Stimulated activated CD8-positive, alpha-beta memory T cell treated with anti-CD3 and anti-CD28 coated beads, Interleukin-15, amount 100 ng/mL, for 1 hour (primary cell): Measurements from ENCODE around the gene INAVA.
A peak's percentile ranks its signal among the peaks of the same experiment; 100 is the strongest.

Source experiments
- DNase-seq: peaks from one replicate; pipeline ENCODE4 v3.0.0-alpha.2; 2020; ENCODE audit warnings: low read depth

The INAVA gene

GRCh38 chr1:200875416-200875815 lies 19.3 kb upstream of the INAVA start:
- no peak for DNase-seq

DNA sequence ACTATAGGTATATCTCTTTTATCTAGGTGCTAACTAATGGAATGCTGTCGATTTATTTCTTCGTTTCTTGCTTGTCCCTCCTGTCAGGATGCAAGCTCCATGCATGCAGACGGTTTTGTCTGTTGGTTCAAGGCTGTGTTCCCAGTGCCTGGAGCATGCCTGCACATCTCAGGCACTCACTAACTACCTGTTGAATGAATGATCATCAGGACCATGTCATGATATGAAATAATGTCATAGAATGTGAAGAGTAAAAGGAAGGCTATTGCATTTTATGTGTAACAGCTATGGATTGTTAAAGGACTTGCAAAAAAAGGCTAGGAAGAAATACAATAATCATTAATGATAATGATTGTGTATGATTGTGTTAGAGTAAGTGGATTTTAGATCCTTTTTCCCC lies 17.7 kb upstream of the INAVA start:
- DNase-seq = no peak

GRCh38 chr1:200877839-200878551 lies 16.7 kb upstream of the INAVA start:
- DNase-seq = no peak

DNA sequence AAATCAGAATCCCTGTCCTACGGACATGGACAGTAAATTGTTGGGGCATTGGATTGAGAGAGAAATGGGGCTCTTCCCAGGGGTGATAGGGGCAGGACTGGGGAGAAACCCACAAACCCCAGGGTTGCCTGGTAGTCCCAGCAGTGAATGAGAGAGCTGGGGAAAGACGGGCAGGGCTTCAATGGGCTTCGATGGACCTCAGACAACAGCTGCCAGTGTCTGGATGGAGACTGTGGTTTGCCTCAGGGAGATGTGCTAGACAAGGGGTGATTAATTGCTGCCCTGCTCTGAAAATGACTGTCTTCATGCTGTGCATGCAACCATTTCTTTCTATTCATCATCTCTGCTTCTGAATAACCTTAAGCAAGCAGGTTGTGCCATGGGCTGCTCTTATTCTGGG lies 14.5 kb upstream of the INAVA start:
- DNase-seq = no peak

DNA sequence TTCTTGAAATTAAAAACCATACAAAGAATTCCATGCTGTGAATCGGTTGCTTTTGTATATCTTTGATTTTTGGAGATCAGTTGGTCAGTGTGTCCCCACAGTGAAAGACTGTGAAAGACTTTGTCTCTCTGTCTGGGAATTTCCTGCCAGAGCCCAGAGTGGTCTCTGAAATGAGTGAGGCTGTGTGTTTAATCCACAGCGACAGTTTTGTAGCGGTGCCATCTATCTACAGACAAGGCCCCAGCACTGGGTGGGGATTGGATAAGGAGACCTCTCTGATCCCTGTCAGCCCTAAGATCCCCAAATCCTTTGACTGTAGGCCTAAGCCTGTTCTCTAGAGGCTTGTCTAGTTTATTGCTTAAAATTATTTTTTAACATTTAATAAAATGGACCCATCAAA lies 11.6 kb upstream of the INAVA start:
- DNase-seq = no peak

- DNase-seq = no peak
Measured at GRCh38 chr1:200885623-200886402, 8.9 kb upstream of the INAVA start.

- DNase-seq = no peak
Measured at GRCh38 chr1:200886594-200886993, 8.1 kb upstream of the INAVA start.

DNA sequence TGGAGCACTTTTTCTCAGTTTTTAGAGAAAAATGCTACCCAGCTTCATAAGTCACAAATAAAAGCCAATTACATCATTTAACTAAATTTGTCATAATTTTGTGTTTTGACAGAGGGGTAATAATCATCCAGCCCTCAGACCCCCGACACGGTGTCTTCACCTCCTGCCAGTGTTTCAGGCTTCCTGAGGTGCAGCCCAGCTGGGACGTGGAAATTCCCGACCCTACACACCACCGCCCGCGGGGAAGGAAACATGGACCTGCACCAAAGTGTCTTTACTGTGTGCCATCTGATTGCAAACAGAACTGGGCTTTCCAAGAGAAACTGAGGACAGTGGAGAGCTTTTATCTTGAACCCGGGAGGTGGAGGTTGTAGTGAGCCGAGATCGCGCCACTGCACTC lies 7.7 kb upstream of the INAVA start:
- DNase-seq = no peak

- DNase-seq = no peak
Measured at GRCh38 chr1:200887772-200888348, 6.8 kb upstream of the INAVA start.

- peak; percentile 19 for DNase-seq
Measured at GRCh38 chr1:200888349-200888838, 6.3 kb upstream of the INAVA start.

GRCh38 chr1:200889571-200889970 lies 5.1 kb upstream of the INAVA start:
- DNase-seq = no peak

DNA sequence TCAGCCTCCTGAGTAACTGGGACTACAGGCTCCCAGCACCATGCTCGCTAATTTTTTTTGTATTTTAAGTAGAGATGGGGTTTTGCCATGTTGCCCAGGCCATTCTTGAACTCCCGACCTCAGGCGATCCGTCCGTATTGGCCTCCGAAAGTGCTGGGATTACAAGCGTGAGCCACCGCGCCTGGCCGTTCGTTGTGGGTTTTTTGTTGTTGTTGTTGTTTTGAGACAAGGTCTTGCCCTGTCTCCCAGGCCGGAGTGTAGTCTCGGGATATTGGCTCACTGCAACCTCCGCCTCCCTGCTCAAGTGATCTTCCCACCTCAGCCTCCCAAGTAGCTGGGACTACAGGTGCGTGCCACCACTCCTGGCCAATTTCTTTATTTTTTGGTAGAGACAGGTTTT lies 4.7 kb upstream of the INAVA start:
- no peak for DNase-seq

GRCh38 chr1:200890818-200891773 lies 3.6 kb upstream of the INAVA start:
- no peak for DNase-seq

DNA sequence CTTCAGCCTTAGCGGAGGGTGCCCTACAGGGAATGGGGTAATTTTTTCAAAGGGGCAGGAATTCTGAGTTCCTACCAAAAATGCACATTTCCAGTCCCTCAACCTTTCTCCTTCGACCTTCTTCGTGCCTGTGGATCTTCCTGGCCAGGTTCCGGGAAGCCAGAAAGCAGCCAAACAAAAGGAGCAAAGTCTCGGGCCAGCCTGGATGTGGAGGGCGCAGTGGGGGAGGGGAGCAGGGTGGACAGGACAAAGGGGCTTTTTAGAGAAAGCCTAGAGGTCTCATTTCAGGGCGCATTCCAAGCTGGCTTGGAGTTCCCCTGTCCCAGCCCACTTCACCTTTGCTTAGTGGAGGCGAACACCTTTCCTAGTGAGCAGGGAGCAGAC lies 2.9 kb upstream of the INAVA start:
- no peak for DNase-seq

DNA sequence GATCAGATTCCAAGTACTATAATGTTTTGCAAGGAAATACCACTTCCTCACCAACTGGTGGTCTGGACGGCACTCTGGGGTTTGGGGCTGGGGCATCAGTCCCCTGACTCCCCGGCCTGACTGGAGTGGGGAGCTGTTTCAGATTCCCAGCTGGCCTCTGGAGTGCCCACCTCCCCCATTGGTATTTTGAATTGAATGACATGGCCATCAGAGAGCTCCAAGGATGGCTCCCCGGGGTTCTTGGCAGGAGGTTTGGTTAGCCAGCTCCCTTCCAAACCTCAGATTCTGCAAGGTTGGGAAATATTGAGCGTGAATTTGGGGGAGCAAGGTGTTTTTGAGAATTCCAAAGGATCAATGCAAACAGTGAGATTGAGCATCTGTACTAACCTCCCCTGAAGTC lies 2.2 kb upstream of the INAVA start:
- DNase-seq = no peak

DNA sequence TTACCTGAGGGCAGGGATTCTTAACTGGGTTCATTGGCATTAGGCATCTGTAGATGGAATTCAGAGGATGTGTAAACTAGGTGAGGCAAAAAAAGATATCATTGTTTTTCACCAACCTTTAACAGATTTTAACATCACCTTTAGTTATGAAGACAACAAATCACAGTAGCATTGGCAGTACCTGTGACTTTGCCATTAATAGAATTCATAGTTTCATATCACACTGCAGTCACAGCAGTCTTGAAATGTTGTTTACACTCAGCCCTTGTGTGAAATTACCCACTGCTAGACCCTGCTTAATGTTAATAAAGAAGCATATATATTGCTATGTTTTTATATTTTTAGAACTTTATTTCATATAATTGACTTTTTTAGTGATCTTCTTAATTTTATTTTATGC lies 1.7 kb upstream of the INAVA start:
- no peak for DNase-seq

GRCh38 chr1:200893411-200893901 lies 1.2 kb upstream of the INAVA start:
- DNase-seq = no peak

DNA sequence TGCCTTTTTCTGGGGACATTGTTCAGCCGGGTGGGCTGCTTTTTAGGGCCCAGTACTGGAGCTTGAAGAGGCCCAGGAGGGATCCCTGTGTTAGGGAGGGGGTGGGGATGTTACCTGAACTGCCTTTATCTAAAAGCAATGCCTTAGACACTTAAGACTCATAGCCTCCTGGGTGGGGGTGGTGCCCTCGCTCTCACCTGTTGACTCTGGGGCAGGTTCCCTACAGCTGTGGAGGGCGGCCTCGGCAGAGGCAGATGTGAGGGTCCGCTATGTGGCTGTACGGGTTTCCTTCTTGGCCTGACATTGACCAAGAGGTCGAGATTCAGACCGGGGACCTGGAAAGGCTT lies 716 bp downstream of the INAVA start:
- DNase-seq = no peak

DNA sequence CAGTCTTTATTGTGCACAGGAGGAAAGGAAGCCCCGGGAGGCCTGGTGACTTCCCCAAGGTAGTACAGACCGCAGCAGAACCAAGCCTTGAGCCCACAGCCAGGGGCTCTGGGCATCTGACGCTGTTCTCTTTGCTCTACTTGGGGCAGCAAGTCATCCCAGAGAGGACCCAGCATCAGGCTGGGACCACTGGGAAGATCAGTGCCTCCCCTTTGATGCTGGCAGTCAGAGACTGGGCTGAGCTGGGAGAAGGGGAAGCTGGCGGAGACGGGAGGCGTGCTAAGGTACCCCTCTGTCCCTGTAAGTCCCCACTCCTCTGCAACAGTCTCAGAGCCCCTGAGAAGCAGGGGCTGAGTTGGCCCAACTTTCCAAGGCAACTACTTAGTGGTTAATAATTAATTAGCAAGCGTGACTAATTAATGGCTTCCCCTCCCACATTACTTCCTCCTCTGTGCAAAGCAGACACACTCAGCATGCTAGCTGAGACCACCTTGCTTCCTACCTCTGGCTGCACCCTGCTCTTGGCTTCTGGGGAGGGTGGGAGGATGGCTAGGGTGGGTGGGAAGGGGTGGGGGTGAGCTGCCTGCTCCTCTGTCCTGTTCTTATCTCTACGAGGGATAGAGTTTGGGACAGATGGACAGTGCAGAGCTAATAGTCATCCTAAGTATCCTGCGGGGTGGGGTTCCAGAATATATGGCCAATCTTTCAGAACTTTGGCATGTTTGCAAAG lies 1.3 kb downstream of the INAVA start:
- DNase-seq = no peak

GRCh38 chr1:200896531-200897196 lies 2.0 kb downstream of the INAVA start:
- no peak for DNase-seq

GRCh38 chr1:200897259-200897658 lies 2.6 kb downstream of the INAVA start:
- DNase-seq = no peak
